Lower leg skin (tissue), 4 donors: ENCODE measurements around the gene SRGAP1. TPM values are rescaled to one million over a fixed set of nuclear protein-coding genes. Genes with fewer than 3 reads are reported as not detected.
"Not testable (repeated sequence)": the region's sequence is repeated elsewhere in the genome, so short reads cannot be mapped to it uniquely, and the experiment has no call there.

ENCODE experiments used
- DNase-seq, 2 donors: peaks; one replicate each; pipeline ENCODE4 v3.0.0-alpha.2; 2019; ENCODE audit warnings: low spot score in 2 of 2
- H3K4me3 ChIP-seq: fragments of 200-600 bp; sonication (generic); 2 replicates; pipeline ENCODE4 v1.5.1; 2017; ENCODE audit warnings: mild to moderate bottlenecking, low read depth; ENCODE audit not compliant: poor library complexity, severe bottlenecking
- CTCF ChIP-seq, 3 donors: fragments of 450-650 bp; IDR thresholded peaks; one replicate each; pipeline ENCODE4 v1.5.1; 2016; ENCODE audit warnings: antibody characterized with exemption in 3 of 3, mild to moderate bottlenecking in 3 of 3, moderate library complexity in 2 of 3
- POLR2A ChIP-seq, 2 donors: fragments of 450-650 bp; IDR thresholded peaks; one replicate each; pipeline ENCODE4 v1.6.1; 2016 to 2017; ENCODE audit warnings: antibody characterized with exemption in 2 of 2, mild to moderate bottlenecking in 1 of 2, moderate library complexity in 1 of 2
- WGBS, 2 donors: methylation state at CpG; one replicate each; pipeline ENCODE4 v1.1.5; 2018; 5-methylcytosine and 5-hydroxymethylcytosine counted together
- intact Hi-C: fragments of 100-400 bp; cut with DNase I; formaldehyde crosslinking; loops from one replicate; pipeline ENCODE4 v1.15.0; 2023; ENCODE audit warnings: low total_unique reads
- total RNA-seq, 4 donors: library from RNA; depleted of rRNA; stranded (reverse); fragments of >200 nt; gene quantifications; one replicate each; pipeline ENCODE4 v1.1.0, GENCODE V29; 2016

SRGAP1 gene
- total RNA-seq, 4 donors from 2014 or later = 1.3 to 6.0 (median 1.7) TPM

GRCh38 chr12:63875703-63876102, 31.2 kb downstream of the SRGAP1 start:
- intact Hi-C loops = no loop called here
- no peak overlapping the region for H3K4me3 ChIP-seq
- DNase-seq = no peak
- 61 to 65% methylated on average over 3 of the region's 3 CpGs for WGBS, 2 donors
- TF ChIP-seq POLR2A (IDR thresholded peaks at IDR 0.05) (no peak), CTCF (IDR thresholded peaks at IDR 0.05) (no peak)

- no peak overlapping the region for H3K4me3 ChIP-seq
- WGBS, 2 donors = 87 to 92% methylated on average over 4 of the region's 4 CpGs
- intact Hi-C loops = no loop called here
- TF ChIP-seq POLR2A (IDR thresholded peaks at IDR 0.05) (no peak), CTCF (IDR thresholded peaks at IDR 0.05) (no peak)
- DNase-seq = no peak
Measured at GRCh38 chr12:63876980-63877379, 32.5 kb downstream of the SRGAP1 start.

GRCh38 chr12:63877693-63878092, 33.2 kb downstream of the SRGAP1 start:
- intact Hi-C loops = no loop called here
- no peak for TF ChIP-seq CTCF (IDR thresholded peaks at IDR 0.05)
- TF ChIP-seq POLR2A (IDR thresholded peaks at IDR 0.05) = no peak
- WGBS, 2 donors = 64 to 65% methylated on average over 1 of the region's 1 CpG
- no peak for DNase-seq
- H3K4me3 ChIP-seq = no peak overlapping the region

GRCh38 chr12:63880235-63880634, 35.7 kb downstream of the SRGAP1 start:
- intact Hi-C loops, DNase-seq, H3K4me3 ChIP-seq: not testable (repeated sequence)
- WGBS, 2 donors = 97% methylated on average over 9 of the region's 9 CpGs

GRCh38 chr12:63880742-63881263, 36.3 kb downstream of the SRGAP1 start:
- TF ChIP-seq CTCF (IDR thresholded peaks at IDR 0.05) = no peak
- WGBS, 2 donors = 91 to 95% methylated on average over 6 of the region's 6 CpGs
- intact Hi-C loops = no loop called here
- no peak for DNase-seq
- H3K4me3 ChIP-seq = no peak overlapping the region

- H3K4me3 ChIP-seq = no peak overlapping the region
- no peak for DNase-seq
- TF ChIP-seq POLR2A (IDR thresholded peaks at IDR 0.05) (no peak), CTCF (IDR thresholded peaks at IDR 0.05) (no peak)
- intact Hi-C loops = no loop called here
- 73 to 79% methylated on average over 2 of the region's 2 CpGs for WGBS, 2 donors
Measured at GRCh38 chr12:63882844-63883243, 38.3 kb downstream of the SRGAP1 start.
